D721Med (cell line): ENCODE results near the gene SMAD4.
"Not testable (repeated sequence)": the region's sequence is repeated elsewhere in the genome, so short reads cannot be mapped to it uniquely, and the experiment has no call there.

Experiments
- DNase-seq: peaks from one replicate; pipeline ENCODE4 v3.0.0; 2011; ENCODE audit warnings: low spot score; ENCODE audit not compliant: insufficient read length
- FAIRE-seq: peaks from 2 replicates; lab custom pipeline; 2011; peaks lifted over from hg19 to GRCh38; lab: Jason Lieb, UNC
- TF ChIP-seq, protein P1 (sequence below): IDR thresholded peaks from 2 replicates; pipeline ENCODE4 v1.5.1; 2012; ENCODE audit warnings: mild to moderate bottlenecking, control low read depth; ENCODE audit not compliant: insufficient read depth; ENCODE audit errors: missing control alignments

The SMAD4 gene

DNA sequence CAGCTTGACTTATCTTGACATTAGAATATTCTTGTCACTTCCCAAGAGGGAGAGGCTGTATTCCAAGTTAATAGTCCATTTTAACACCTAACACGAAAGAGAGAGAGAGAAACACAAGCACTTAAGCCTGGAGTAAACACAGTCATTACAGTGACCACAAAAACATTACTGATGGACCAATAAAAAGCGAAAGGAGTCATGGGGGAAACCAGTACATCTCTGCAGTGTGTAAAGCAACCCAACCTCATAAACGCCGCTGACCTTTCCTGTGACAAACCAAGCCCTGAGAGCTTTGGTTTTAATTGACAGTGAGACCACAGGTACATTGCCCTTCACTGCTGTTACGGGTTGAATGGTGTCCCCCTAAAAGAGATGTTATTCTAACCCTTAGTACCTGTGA is 78.3 kb downstream of the SMAD4 start:
- TF ChIP-seq, protein P1, sequence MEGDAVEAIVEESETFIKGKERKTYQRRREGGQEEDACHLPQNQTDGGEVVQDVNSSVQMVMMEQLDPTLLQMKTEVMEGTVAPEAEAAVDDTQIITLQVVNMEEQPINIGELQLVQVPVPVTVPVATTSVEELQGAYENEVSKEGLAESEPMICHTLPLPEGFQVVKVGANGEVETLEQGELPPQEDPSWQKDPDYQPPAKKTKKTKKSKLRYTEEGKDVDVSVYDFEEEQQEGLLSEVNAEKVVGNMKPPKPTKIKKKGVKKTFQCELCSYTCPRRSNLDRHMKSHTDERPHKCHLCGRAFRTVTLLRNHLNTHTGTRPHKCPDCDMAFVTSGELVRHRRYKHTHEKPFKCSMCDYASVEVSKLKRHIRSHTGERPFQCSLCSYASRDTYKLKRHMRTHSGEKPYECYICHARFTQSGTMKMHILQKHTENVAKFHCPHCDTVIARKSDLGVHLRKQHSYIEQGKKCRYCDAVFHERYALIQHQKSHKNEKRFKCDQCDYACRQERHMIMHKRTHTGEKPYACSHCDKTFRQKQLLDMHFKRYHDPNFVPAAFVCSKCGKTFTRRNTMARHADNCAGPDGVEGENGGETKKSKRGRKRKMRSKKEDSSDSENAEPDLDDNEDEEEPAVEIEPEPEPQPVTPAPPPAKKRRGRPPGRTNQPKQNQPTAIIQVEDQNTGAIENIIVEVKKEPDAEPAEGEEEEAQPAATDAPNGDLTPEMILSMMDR: no peak
- DNase-seq (no peak), FAIRE-seq (no peak)

DNA sequence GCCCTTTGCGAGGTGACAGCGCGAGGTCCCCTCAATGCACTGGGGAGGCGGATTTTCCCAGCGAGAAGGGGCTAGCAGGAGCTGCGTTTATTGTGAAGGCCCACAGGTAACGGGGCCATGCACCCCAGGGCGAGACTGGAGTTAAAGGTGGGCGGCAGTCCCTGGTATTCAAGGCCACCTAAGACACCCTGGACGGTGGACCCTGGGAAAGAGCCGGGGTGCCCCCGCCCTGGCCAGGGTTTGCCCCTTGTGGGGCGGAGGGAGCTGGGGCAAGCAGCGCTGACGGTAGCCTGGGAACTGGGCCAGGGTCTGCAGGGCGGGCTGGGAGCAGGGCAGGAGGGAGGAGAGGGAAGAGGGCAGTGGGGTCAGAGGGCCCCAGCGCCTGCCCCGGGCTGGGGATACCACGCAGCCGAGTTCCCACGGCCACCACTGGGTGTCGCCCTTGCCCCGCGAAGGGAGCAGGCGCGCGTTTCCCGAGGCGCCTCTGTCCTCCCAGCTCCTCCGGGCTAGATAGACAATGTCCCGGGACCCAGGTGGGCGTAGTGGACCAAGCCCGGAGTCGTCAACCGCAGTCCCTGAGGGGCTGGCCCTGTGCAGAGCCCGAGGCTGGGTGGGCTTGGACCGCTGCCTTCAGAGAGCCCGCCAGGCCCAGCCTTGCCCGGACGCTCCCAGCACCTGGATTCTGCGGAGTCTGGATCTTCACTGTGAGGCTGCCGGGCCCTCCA is 80.2 kb downstream of the SMAD4 start:
- FAIRE-seq (no peak), DNase-seq (peak; percentile 91)
- TF ChIP-seq, protein P1: peak; percentile 65

DNA sequence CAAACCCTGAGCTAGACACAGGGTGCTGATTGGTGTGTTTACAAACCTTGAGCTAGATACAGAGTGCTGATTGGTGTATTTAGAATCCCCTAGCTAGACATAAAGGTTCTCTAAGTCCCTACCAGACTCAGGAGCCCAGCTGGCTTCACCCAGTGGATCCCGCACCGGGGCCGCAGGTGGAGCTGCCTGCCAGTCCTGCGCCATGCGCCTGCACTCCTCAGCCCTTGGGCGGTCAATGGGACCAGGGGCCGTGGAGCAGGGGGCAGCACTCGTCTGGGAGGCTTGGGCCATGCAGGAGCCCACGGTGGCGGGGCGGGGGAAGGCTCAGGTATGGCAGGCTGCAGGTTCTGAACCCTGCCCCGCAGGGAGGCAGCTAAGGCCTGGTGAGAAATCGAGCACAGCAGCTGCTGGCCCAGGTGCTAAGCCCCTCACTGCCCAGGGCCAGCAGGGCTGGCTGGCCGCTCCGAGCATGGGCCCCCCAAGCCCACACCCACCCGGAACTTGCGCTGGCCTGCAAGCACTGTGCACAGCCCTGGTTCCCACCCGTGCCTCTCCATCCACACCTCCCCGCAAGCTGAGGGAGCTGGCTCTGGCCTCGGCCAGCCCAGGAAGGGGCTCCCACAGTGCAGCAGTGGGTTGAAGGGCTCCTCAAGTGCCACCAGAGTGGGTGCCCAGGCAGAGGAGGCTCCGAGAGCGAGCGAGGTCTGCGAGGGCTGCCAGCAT is 81.8 kb downstream of the SMAD4 start:
- FAIRE-seq, DNase-seq: not testable (repeated sequence)

DNA sequence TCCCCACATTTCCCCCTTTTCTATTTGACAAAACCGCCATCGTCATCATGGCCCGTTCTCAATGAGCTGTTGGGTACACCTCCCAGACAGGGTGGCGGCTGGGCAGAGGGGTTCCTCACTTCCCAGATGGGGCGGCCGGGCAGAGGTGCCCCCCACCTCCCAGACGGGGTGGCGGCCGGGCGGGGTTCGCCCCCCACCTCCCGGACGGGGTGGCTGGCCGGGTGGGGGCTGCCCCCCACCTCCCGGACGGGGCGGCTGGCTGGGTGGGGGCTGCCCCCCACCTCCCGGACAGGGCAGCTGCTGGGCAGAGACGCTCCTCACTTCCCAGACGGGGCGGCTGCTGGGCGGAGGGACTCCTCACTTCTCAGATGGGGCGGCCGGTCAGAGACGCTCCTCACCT is 87.0 kb downstream of the SMAD4 start:
- not testable (repeated sequence) for DNase-seq, FAIRE-seq

DNA sequence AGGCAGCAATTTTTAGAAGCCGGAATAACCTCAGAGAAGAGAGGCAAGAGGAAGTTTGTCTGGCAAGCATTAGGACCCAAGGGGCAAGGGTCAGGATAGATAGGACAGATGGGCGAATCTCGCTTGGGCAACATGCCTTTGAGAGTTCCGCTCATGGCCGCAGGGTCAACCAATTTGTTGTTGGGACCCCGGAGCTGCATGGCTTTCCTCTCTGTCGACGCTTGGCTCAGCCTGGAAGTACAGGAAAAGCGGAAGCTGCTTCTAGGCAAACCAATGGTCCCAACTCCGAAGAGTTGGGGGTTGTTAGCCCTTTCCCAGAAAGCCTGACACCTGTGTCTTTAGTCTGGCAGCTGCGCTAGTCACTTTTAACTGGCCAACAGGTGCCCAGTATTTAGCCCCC is 89.5 kb downstream of the SMAD4 start:
- DNase-seq, FAIRE-seq: not testable (repeated sequence)

DNA sequence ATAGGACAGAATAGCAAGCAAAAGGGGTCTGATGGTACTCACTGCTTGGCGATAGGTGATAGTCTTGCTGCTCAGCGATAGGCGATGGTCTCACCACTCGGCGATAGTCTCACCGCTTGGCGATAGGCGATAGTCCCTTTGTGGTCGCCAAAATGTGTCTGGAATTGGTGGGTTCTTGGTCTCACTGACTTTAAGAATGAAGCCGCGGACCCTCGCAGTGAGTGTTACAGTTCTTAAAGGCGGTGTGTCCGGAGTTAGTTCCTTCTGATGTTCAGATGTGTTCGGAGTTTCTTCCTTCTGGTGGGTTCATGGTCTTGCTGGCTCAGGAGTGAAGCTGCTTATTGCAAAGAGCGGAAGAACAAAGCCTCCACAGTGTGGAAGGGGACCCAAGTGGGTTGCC is 90.0 kb downstream of the SMAD4 start:
- DNase-seq, FAIRE-seq: not testable (repeated sequence)

DNA sequence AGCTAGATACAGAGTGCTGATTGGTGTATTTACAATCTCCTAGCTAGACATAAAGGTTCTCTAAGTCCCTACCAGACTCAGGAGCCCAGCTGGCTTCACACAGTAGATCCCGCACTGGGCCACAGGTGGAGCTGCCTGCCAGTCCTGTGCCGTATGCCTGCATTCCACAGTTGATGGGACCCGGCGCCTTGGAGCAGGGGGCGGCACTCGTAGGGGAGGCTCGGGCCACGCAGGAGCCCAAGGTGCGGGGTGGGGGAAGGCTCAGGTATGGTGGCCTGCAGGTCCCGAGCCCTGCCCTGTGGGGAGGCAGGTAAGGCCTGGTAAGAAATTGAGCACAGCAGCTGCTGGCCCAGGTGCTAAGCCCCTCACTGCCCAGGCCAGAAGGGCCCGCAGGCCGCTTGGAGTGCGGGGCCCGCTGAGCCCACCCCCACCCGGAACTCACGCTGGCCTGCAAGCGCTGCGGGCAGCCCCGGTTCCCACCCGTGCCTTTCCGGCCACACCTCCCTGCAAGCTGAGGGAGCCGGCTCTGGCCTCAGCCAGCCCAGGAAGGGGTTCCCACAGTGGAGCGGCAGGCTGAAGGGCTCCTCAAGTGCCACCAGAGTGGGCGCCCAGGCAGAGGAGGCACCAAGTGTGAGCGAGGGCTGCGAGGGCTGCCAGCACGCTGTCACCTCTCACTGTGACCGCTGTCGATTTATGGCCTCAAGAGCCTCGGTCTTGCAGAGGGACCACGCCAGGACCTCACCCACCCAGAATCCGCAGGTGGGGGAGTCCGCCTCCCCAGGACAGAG is 91.0 kb downstream of the SMAD4 start:
- DNase-seq (no peak), FAIRE-seq (no peak)
- TF ChIP-seq, protein P1: no peak

DNA sequence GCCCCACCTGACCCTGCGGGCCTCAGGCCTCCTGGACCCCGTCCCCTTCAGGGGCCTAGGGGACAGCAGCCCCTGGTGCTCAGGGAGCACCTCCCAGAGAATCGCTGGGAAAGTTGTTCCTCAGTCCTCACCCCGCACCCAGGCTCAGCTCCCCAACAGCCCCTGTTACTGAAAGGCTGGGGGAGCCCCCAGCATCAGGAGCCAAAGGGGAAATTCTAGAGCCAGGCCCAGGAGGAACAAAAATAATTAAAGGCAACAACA is 91.5 kb downstream of the SMAD4 start:
- FAIRE-seq: no peak
- TF ChIP-seq, protein P1: no peak
- no peak for DNase-seq
